Activated CD4-positive, alpha-beta T cell treated with anti-CD3 and anti-CD28 coated beads, Interleukin-2, amount 50 U/mL, for 1 hour (primary cell): Measurements from ENCODE around the gene IL6ST.

Experiments used
- DNase-seq: peaks from one replicate; pipeline ENCODE4 v3.0.0-alpha.2; 2020

IL6ST gene

DNA sequence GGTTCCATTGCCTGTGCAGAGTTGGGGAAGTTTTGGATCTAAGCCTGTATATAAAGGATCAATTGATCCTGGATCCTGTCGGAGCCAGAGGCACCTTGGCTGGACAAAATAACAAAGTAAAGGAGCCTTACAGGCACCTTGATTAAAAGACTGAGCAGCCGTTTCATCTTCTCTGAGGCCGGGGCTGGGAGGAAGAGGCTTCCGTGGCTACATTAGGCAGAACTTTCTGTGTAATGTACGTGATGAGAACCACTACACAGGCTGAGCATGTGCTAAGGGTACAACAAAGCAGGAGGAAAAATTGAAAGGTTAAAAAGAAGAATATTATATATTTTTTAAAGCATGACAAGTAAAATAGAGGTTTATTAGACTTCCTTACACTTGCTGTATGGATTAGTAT, 106.6 kb downstream of the IL6ST start:
- no peak for DNase-seq

DNA sequence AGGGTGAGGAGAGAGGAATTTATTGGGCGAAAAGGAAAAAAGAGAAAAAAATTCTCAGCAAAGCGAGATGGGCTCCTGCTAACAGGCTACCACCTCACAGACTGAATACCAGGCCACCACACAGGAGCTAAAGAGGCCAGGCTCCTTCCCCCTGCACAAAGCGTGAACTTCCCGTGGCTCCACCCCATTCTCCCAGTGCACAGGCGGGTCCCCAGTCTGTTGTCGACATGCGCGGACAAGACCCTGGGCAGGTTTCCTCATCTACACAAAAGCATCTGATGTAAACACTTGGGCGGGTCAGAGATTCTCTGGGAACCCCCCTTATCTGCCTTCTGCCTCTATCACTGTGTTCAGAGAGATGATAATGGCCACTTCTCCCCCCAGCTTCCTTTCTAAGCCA, 109.4 kb downstream of the IL6ST start:
- no peak for DNase-seq
